ENCODE data around the gene ERC2. TPM values are rescaled to one million over a fixed set of nuclear protein-coding genes. Genes with fewer than 3 reads are reported as not detected.

Gene ERC2
- total and polyA plus RNA-seq, 2 of the 8 experiments (the other 6 are each of a cell fraction or from before 2014, with no cell fraction given) = 16.4 to 22.8 TPM

- ChIA-PET POLR2A (ENCODE audit: partially characterized antibody) (no interaction called here), CTCF (ENCODE audit: partially characterized antibody) (interaction anchor here (0.7 to 1.4 kb wide), 2 partner anchors 17 to 22 kb away, joined by 3 read pairs; no protein-coding TSS in a partner anchor)
- Histone ChIP-seq H4K8ac (ENCODE audit: extremely low read depth, insufficient read depth, low read length) (no peak overlapping the region), H2BK15ac (ENCODE audit: low read length) (no peak overlapping the region), H3K23me2 (ENCODE audit: low read depth, low read length) (no peaks in the 10 kb centered on the region), H3K4me2 (ENCODE audit: insufficient read depth in 1 of 2, low read depth in 2 of 2, low read length in 2 of 2) (no peak overlapping the region), H4K20me1 (replicated peaks in 1 of 2; ENCODE audit: control insufficient read depth in 1 of 2, insufficient read depth in 2 of 2, low read length in 2 of 2) (no peaks in the 10 kb centered on the region), H2BK5ac (ENCODE audit: low read depth, low read length) (no peak overlapping the region), H3K4ac (replicated peaks; ENCODE audit: insufficient read length, low read depth, low read length) (no peak overlapping the region), H3K27ac (ENCODE audit: low read depth, low read length) (no peak overlapping the region), H3K56ac (replicated peaks; ENCODE audit: insufficient read length, low read depth, low read length) (no peak overlapping the region), H2BK20ac (ENCODE audit: low read length) (no peak overlapping the region), H3K79me2 (ENCODE audit: control insufficient read depth in 1 of 2, insufficient read depth in 2 of 2, low read length in 2 of 2) (no peaks in the 10 kb centered on the region), H2BK120ac (replicated peaks; ENCODE audit: low read depth, low read length) (no peak overlapping the region), H4K5ac (ENCODE audit: insufficient read length, low read depth, low read length) (no peak overlapping the region), H2BK12ac (ENCODE audit: low read depth, low read length) (no peak overlapping the region), H3K23ac (ENCODE audit: insufficient read length) (no peak overlapping the region), H2AFZ (ENCODE audit: low read length) (no peak overlapping the region), H3K36me3 (ENCODE audit: control insufficient read depth in 2 of 4, insufficient read depth in 4 of 4, low read length in 3 of 4) (no peaks in the 10 kb centered on the region), H2AK5ac (ENCODE audit: low read depth, low read length) (no peak overlapping the region), H3K9ac (replicated peaks in 1 of 4; ENCODE audit: extremely low read depth in 1 of 4, low read depth in 3 of 4, low read length in 3 of 4) (no peak overlapping the region), H4K91ac (replicated peaks; ENCODE audit: insufficient read length, low read length) (no peak overlapping the region), H3K18ac (ENCODE audit: extremely low read depth, low read length) (no peak overlapping the region), H3K4me1 (replicated peaks in 1 of 4; ENCODE audit: control insufficient read depth in 3 of 4, insufficient read depth in 4 of 4, low read length in 3 of 4) (0 out of 7 replicates have a peak, but pooled peaks cover 0 to 1% (median 0%) of the 10 kb centered on the region in 4 experiments), H3K27me3 (replicated peaks in 1 of 4; ENCODE audit: control insufficient read depth in 3 of 4, extremely low read depth in 1 of 4, insufficient read depth in 3 of 4, low read length in 3 of 4) (no peaks in the 10 kb centered on the region), H3K9me3 (ENCODE audit: insufficient read depth in 2 of 2, low read depth in 1 of 2, low read length in 1 of 2) (no peaks in the 10 kb centered on the region), H3K79me1 (ENCODE audit: low read depth, low read length) (no peaks in the 10 kb centered on the region), H3K14ac (ENCODE audit: insufficient read length) (no peak overlapping the region), H3K4me3 (ENCODE audit: extremely low read depth in 1 of 4, insufficient read depth in 2 of 4, low read depth in 3 of 4, low read length in 4 of 4) (no peak overlapping the region)
- DNase-seq (ENCODE audit: low read depth in 1 of 2, low spot score in 2 of 2) = no peak
- FAIRE-seq = no peak
- TF ChIP-seq CEBPB (IDR thresholded peaks at IDR 0.05; ENCODE audit: low read depth, low read length) (no peak), TAF1 (IDR thresholded peaks at IDR 0.05; ENCODE audit: low read depth, low read length) (no peak), SIX5 (IDR thresholded peaks at IDR 0.05; ENCODE audit: low read depth, low read length) (no peak), NRF1 (IDR thresholded peaks at IDR 0.05; ENCODE audit: low read depth, low read length) (no peak), KDM4A (IDR thresholded peaks at IDR 0.05; ENCODE audit: low read depth, low read length, severe bottlenecking) (no peak), ATF2 (IDR thresholded peaks at IDR 0.05; ENCODE audit: low read length) (no peak), HDAC6 (IDR thresholded peaks at IDR 0.05; ENCODE audit: low read depth, low read length) (no peak), TCF12 (IDR thresholded peaks at IDR 0.05; ENCODE audit: low read depth, low read length) (no peak), GTF2F1 (IDR thresholded peaks at IDR 0.05; ENCODE audit: borderline replicate concordance, low read depth, low read length) (no peak), SAP30 (IDR thresholded peaks at IDR 0.05; ENCODE audit: insufficient read depth, insufficient replicate concordance, low read length) (no peak), CTBP2 (IDR thresholded peaks at IDR 0.05; ENCODE audit: borderline replicate concordance, insufficient read depth, insufficient read length, low read length) (no peak), SP2 (IDR thresholded peaks at IDR 0.05; ENCODE audit: low read length) (no peak), TBP (IDR thresholded peaks at IDR 0.05; ENCODE audit: low read depth, low read length) (no peak), HDAC2 (IDR thresholded peaks at IDR 0.05; ENCODE audit: borderline replicate concordance in 1 of 2, low read depth in 2 of 2, low read length in 2 of 2) (no peak)
These were observed 445.6 kb downstream of the ERC2 start for GRCh38 chr3:56022619-56023018.

Data from H1 (cell line).